Stimulated activated CD4-positive, alpha-beta T cell treated with anti-CD3 and anti-CD28 coated beads, TNF-alpha, amount 100 ng/mL, for 1 hour (primary cell): ENCODE measurements around the gene ESYT1.
"Not testable (repeated sequence)": the region's sequence is repeated elsewhere in the genome, so short reads cannot be mapped to it uniquely, and the experiment has no call there.

Experiments used
- DNase-seq, 3 donors: peaks; one replicate each; pipeline ENCODE4 v3.0.0-alpha.2; 2020; ENCODE audit warnings: low read depth in 3 of 3, low spot score in 1 of 3

Gene ESYT1

GRCh38 chr12:56103066-56103711, 24.9 kb upstream of the ESYT1 start:
- no peak for DNase-seq

GRCh38 chr12:56103823-56104108, 24.3 kb upstream of the ESYT1 start:
- DNase-seq, result no peak

- peak; percentile 91 to 93 (median 93) for DNase-seq
Measured at GRCh38 chr12:56104109-56104814, 23.8 kb upstream of the ESYT1 start, which contains the start of gene PA2G4. Gene PA2G4, plus strand, starts transcription at chr12:56104559. Its CDS starts 179 bp downstream, at chr12:56104738.

- DNase-seq, result peak in 1 of 3 donors; percentile 26
Measured at GRCh38 chr12:56104815-56105608, 23.1 kb upstream of the ESYT1 start.

DNA sequence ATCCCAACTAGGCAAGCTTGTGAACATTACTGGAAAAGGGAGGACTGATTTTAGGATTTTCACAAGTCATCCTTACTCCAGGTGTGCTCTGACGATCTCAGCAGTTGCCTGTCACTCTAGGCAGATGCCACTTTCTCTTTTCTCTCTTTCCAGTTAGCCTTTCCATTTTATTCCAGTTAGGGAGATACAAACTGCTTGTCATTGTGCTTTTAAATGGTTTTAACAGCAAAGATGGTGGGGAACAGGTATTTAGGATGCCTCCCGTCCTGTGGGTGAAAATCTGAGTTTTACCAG, 22.5 kb upstream of the ESYT1 start:
- DNase-seq, result no peak

- no peak for DNase-seq
Measured at GRCh38 chr12:56107242-56107641, 20.8 kb upstream of the ESYT1 start.

- no peak for DNase-seq
Measured at GRCh38 chr12:56110571-56110970, 17.5 kb upstream of the ESYT1 start.

DNA sequence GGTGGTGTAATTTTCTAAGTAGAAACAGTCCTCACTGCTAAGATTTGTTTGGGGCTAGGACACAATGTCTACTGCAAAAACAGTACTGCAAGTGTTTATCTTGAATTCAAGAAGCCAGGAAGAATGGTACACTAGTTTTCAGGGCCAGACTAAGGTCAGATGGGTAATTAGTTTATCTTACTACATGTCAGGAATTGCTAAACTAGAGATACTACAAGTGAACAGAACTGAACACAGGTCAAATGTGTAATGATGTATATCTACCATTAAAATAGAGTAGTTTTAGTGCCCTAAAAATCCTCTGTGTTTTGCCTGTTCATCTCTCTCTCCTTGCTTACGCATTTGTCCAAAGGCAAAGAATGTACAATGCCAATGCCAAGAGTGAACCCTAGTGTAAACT, 14.0 kb upstream of the ESYT1 start:
- no peak for DNase-seq

DNA sequence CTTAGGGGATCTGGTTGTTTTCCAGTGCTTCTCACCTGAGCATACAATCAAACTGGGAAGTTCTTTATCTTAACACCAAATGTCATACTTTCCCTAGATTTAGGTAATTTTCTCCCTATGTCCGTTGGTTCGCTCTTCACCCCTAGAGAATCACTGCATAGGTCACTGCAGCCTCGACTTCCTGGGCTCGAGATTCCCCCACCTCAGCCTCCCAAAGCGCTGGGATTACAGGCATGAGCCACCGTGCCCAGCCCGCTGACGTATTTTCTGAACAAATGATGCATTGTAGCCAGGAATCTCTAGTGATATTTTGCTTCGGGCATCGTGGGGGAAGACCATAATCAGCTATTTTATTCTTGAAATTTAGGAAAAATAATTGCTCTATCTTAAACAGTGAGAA, 12.7 kb upstream of the ESYT1 start:
- no peak for DNase-seq

DNA sequence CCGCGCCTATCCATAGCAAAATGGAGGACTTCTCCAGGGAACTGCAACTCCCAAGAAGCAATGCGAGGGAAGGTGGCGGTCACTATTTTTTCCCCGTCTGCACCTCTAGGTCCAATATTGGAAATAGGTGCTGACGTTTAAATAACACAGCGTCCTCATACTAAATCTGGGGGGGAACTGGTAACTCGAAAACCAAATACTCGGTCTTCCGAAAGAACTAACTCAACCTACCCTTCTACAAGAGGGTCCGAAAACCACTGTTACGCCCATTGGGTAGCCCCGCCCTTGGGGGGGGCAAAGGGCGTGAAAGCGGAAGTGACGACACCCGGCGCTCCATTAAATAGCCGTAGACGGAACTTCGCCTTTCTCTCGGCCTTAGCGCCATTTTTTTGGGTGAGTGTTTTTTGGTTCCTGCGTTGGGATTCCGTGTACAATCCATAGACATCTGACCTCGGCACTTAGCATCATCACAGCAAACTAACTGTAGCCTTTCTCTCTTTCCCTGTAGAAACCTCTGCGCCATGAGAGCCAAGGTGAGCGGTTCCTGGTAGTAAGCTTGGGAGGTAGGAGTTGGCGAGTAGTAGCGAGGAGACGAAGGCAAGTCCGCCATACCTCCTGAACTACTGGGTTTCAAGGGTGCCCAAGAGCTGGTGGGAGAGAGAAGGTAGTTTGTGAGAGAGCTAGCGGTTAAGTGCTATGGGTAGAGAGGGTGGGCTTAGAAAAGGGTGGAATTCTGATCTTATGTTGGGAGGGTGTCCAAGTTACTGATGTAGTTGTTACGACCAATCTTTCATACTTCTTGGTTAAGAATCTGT, 11.6 kb upstream of the ESYT1 start, which contains the start of gene RPL41:
Gene RPL41 (plus strand): TSS at position 367 of the 815 bp plus-strand sequence.
- DNase-seq, result peak; percentile 85 to 92 (median 89)

DNA sequence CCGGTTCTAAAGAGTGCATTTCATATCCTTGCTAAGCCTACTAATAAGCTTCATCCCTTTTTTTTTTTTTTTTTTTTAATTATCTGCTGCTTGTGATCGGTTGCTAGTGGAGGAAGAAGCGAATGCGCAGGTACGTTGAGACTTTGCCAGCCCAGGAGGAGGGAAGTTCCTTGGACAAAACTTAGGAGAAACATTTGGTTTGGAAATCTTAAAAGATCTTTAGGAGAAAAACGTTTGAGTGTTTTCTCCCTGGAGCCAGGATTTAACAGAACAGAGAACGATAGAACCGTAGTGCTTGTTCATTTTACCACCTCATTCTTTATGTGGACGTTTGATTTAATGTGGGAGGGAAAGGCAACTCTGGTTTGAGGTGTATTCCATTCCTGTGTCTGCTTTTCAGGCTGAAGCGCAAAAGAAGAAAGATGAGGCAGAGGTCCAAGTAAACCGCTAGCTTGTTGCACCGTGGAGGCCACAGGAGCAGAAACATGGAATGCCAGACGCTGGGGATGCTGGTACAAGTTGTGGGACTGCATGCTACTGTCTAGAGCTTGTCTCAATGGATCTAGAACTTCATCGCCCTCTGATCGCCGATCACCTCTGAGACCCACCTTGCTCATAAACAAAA, 10.9 kb upstream of the ESYT1 start:
- DNase-seq, result not testable (repeated sequence)

DNA sequence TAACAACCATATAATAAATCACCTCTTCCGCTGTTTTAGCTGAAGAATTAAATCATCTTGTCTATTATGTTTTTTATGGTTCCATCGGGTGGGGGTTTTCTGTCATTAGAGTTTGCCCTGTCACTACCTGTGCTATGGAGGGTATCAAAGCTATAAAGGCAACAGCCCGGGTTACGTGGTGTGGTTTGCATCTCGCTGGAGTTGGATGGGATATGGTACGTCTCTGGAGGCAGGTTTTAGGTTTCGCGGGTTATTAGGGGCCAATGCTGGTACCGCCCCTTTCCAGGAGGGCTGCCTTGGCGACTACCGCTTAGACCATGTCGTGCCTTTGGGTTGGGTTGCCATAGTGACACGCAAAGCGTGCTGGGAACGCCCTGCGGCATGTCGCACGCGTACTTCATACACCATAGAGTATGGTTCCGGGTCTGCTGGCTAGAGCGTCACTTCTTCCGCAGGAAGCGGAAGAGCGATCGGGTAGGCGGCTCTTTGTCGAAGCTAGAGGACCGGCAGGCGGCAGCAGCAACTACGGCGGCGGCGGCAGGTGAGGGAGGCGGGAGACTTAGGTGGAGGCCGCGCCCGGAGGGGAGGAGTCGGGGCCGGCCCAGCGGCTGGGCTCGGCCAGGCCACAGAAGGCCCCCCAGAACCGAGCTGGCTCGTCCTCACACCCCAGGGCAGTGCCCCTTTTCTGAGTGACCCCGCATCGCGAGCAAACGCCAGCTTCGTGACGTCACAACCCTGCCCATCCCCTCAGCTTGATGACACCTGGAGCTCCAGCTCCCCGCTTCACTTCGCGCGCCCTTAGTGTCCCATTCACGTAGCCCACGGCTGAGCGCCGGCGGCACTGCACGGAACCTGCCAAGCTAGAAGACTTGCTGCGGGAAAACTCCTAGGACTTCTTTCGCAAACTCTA, 10.0 kb upstream of the ESYT1 start, which contains the start of gene ZC3H10:
Gene ZC3H10 (plus strand): TSS at position 489 of the 910 bp plus-strand sequence. CDS start 2,297 bp downstream, outside the sequence.
- DNase-seq, result peak; percentile 89 to 95 (median 91)

DNA sequence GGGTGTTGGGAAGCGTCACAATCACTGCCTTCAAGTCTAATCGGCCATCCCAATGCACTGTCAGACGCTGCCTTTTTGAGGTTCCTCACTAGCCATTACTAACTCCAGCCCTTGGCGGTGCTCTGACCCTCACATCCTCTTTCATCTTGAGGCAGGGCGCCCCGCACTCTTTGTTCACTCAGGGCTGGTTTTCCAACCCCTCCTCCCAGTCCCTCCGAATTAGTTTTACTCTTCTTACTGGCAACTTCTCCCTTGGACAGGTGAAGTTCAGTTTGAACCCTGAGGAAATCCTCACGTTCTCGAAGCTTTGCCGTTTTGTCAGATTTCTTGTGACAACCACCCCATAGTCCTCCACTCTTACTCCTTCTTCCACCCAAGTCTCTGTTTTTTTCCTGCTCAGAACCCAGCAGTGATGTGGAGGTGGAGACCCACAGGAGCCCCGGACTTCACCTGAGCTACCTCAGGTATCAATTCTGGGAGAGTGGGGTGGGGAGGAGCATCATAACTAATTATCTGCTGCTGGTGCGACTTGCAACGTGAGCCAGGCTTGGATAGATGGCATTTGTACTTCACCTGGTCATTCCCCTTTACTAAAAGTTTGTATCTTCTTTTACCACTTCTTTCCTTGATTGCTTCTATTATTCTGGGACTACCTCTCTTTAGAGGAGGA, 9.2 kb upstream of the ESYT1 start:
- DNase-seq, result no peak

GRCh38 chr12:56119361-56119796, 8.7 kb upstream of the ESYT1 start:
- peak in 2 of 3 donors; percentile 23 to 27 for DNase-seq

- no peak for DNase-seq
Measured at GRCh38 chr12:56120158-56120846, 7.8 kb upstream of the ESYT1 start.

DNA sequence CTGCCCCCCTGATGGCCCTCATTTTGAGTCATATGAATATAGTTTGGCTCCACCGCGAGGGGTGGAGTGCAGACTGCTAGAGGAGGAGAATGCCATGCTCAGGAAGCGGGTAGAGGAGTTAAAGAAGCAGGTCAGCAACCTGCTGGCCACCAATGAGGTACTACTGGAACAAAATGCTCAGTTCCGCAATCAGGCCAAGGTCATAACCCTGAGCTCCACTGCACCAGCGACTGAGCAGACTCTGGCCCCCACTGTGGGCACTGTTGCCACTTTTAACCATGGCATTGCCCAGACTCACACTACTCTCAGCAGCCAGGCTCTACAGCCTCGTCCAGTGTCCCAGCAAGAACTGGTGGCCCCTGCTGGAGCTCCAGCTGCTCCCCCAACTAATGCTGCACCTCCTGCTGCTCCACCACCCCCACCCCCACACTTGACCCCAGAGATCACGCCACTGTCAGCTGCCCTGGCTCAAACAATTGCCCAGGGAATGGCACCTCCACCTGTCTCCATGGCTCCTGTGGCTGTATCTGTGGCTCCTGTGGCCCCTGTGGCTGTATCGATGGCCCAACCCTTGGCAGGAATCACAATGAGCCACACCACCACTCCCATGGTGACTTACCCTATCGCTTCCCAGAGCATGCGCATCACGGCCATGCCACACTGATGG, 6.7 kb upstream of the ESYT1 start:
- no peak for DNase-seq

DNA sequence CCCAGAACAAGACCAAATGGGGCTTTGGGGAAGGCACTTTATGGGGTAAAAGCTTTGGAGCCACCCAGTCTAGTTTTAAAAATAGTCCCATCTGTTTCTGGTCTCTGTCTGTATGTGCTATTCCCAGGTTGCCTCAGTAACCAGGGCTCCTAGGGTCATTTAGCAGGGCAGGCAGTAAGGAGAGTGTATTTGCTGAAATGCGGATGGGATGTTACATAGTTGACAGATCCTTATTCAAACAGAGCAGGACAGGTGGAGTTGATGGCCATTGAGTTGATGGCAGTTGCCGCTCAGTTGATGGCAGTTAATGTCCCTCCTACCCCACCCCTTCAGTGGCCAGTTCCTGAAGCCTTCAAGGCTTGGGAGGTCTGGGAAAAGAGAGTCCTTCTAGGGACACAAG, 5.4 kb upstream of the ESYT1 start:
- no peak for DNase-seq

DNA sequence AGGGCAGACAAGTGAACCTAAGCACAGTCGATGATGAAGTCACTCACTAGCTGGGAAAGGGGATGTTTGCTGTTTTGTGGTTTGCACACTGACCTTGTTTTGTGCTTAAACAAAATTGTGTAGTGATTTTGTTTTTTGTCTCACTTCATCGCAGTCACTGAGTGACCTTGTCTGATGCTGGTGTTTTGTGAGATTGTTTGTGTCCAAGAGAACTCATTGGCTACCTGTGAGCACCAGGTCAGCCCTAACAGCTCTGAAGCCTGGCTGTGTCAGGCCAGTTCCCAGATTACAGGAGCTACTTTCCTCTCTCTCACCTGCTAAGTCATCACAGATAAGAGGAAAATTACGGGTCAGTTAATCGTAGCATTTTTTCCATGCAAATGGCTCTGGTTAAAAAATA, 3.9 kb upstream of the ESYT1 start:
- no peak for DNase-seq
